Dermis microvascular lymphatic vessel endothelial cell (primary cell): ENCODE data around the gene IQGAP3. TPM values are rescaled to one million over a fixed set of nuclear protein-coding genes. Genes with fewer than 3 reads are reported as not detected.

Source experiments
- DNase-seq, 2 donors: peaks; one replicate each; pipeline versions ENCODE4 v3.0.0 to v3.0.0-alpha.2; 2010; ENCODE audit warnings: low read depth in 2 of 2
- total RNA-seq: library from RNA; depleted of rRNA; stranded (reverse); fragments of >200 nt; gene quantifications from 2 replicates; pipeline ENCODE4 v1.2.1, GENCODE V29; 2014

IQGAP3 gene
- total RNA-seq, 1 donor from 2014 or later: 12.8 TPM

DNA sequence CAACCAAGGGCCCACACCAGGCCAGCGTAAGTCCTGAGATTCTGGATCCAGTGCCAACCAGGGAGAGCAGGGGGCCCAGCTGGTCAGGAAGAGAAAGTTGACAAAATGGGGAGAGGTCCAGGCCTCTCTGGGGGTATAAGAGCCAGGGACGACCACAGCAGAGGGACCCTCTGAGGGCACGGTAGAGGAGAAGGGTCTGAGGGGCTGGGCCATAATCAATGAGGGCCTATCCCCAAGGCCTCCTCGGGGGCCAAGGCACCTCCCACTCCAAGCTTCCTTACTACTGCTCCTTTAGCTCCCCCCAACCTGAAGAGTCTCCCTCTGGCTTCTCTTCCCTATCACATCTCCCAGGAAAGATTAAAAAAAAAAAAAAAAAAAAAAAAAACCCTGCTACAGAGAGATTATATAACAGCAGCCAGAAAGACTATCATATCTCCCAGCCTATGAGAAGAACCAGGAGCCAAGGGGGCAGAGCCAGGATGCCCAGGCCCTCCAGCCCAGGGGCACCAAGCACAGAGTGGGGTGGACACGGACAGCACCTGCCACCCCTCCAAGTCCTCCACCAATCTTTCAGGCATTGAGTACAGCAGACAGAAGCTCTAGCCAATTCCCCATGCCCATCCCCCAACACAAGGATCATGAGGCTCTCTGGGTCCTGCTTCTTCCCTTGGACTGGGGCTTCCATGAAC, 74.5 kb downstream of the IQGAP3 start:
- DNase-seq: no peak

DNA sequence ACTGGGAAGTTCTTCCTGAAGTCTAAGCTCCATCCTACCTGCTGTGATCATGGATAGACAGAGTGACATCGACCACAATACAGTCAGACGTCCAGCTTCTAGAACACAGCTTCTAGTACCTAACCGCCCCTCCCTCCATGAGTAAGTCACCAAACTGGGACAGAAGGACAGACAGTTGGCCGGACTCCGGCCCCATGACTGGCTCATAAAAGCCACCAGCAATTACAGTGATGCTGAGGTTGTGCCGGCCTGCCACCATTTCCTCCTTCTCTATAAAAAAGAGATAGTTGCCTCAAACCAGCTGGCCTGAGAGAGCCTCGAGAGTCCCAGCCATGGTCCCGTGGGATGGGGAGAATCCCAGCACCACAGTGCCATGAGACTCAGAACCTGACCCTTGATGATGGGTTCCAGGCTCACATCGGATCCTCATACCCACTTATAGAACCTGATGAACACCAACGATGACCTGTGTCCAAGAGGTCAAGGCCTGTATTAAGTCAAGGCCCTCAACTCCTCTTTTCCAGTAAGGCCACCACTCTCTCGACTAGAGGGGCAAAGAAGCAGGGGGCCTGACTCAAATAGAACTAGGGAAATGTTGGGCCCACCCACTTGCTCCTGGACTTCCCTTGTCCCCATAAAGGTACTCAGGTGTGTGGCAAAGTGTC, 75.2 kb downstream of the IQGAP3 start:
- no peak for DNase-seq

DNA sequence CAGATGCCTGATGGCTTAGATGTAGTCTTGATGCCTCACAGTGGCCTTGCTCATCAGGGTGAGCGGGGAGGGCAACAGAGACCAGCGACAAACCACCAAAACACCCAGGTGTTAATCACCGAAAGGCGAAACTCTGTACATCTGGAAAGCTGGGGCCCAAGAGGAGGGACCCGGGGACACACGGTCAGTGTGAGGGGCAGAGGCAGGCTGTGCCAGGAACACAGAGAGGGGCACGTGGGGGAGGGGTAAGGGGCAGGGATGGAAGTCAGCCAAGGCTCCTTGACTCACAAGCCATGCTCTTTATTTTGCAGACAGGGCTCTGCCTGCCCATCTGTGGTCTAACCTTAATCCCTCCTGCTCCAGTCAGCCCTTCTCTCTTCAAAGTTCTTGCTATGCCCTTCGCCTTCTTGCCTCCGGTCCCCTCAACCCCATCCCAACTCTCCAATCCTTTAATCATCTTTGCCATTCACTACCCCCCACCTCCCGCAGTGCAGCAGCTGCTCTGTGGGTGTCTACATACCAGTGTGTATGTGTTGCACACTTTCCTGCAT, 76.1 kb downstream of the IQGAP3 start:
- no peak for DNase-seq

DNA sequence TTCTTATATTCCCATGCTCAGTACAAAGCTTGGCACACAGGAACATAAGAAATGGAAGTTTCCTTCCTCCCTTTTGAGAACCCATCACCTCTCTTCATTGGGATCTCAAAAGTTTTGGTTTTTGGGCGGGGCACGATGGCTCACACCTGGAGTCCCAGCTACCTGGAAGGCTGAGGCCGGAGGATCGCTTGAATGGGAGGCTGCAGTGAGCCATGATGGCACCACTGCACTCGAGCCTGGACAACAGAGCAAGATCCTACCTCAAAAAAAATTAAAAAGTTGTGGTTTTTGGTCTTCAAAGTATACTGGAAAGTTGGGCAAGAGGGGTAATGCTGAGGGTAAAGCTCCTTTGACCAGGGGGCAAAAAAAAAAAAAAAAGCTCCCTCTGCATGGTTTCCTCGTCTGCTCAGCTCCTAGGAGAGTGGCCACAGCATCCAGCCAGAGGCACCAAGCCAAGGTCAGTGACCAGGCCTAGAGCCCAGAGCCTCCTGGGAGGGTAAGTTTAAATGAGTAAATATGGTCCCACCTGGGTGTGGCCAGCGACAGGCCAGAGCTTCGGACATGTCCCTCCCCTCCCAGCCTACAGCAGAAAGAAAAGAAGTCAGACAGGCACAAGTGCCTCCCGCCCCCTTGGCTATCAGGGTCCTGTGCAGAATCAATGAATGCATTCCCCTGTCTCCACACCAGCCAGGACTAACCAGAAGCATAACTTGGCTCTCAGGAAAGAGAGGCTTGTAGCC, 76.8 kb downstream of the IQGAP3 start:
- DNase-seq: no peak

DNA sequence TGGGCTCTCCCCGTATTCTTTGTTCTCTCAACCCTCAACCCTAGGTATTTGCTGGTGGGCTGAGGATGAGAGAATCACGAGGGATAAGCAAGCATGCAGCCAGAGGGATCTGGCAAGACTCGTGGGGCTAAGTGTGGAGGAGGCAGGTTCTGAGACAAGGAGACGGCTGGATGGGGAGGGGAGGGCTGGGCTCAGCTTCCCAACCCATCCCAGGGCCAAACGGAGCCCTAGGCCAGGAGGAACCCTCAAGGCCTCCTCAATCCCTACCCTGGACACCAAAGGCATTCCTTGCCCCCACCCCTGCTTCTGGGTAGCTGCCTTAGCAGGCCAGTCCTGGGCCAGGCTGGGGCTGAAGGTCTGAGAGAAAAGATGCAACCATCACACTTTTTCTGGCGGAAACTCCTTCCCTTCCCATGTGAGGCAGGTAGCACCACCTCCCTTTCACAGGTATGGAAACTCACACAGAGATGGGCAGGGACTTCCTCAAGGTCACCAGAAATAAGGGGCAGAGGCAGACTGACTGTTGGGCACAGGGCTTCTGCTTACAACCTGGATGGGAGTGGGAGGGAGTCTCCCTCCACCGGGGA, 78.0 kb downstream of the IQGAP3 start:
- no peak for DNase-seq

DNA sequence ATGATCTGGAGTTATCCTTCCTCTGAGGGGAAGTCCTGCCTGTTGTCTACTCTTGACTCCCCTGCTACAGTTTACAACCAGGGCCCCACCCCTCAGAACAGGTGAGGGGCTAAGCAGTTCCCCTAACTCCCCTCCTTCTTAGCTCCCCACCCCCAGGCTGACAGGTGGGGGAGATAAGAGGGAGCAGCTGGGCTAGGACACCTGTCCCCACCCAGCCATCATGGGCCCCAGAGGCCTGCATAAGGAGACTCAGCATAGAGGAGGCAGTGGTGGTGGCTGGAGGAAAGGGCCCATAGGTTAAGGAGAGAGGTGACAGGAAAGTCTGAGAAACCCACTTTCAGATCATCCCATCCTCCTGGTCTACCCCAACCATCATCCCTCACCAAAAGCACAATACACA, 78.6 kb downstream of the IQGAP3 start:
- no peak for DNase-seq

DNA sequence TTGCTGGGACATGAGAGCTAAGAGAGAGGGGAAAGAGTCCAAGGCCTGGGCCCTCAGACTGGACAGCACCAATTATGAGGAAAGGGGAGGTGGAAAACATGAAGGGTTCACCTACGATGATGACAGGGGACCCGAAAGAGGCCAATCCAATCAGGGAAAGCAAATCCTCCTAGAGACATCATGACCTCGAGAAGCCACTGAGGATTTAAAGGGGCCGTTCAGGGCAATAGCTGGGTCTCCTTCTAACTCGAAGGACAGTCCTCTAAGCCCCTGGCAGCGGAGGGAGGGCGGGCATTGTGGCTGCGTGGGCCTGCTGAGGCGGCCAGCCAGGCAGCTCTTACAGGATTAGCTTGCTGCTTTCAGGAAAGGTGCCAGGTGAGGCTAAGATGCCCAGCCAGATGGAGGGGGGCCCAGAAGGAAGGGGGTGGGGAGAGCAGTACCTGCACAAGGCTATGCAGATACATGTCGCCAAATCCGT, 79.2 kb downstream of the IQGAP3 start:
- DNase-seq: no peak

DNA sequence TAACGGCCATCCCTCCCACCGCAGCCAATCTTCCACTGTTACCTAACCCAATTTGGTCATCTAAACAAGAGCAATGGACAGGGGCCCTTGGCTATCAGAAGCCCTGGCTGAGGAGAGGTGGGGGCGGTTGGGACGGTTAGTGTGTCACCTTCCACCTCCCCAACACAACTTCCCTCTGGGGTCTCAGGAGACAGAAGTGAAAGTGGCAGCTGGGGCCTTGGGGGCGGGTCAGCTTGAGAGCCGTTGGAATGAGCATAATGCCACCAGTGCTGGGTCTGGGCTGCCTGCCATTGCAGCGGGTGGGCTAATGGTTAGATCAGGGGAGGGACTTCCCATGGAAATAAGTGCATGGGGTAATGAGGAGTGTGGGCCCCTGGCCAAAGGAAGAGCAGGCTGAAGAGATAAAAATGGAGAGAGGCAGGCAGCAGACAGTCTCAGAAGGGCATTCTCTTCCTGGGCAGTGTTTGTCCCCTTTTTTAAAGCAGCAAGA, 79.7 kb downstream of the IQGAP3 start:
- peak in 1 of 2 donors; percentile 18 for DNase-seq

DNA sequence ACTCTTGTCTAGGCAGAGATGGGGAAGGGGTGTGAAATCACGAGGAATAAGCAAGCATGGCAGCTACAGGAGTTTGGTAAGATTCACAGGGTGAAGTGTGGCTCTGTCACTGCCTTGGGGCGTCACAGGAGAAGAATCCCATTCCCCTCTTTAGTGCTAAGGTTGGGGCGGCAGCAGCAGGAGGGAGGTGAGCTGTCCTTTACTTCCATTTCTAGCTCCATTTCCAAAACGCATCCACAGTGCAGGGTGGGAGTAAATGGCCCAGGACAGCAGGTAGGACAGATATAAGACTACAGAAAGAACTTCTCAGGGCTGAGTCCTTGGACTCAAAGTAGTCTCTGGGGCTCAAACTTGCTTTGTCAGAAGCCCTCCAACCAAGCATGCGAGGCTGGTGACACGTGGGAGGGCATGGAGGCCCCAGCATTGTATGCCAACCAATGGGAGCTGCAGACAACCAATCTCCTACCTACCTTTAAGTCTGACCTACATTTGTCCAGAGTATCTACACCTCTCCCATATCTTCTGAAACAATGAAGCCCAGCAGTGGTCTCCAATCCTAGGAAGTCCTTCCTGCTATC, 80.3 kb downstream of the IQGAP3 start:
- no peak for DNase-seq

DNA sequence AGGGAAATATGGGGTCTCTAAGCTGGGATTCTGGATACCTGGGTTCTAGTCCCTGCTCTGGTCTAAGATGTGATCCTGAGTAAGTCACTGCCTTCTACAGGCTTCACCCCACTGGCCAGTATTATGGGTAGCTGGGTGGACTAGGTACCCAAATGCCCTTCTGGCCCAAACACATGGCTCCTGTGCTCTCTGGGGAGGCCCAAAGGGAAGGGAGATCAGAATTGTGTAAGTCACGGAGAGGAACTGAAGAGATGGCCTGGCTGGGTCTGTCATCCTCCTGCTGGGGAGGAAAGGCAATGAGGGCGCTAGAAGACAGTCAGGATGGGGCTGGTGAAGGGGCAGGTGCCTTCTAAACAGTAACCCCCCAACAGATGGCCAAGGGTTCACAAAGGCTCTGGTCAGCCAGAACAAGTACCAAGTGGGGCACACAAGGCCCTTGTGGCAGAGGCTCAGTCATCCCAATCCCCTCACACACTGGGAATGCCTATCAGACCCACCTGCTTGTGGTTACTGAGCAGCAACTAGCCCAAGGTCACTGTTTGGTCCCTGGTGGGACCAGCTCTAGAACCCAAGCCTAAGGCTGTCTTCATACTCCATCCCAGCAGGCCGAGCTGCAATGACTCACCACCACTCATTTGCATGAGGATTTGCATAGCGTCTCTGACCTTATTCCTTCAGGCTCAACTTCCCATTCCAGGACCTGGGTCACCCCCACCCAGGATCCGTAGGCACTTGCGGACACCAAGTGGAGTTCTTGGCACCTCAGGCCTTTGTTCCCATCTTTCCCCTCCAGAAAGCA, 81.0 kb downstream of the IQGAP3 start:
- no peak for DNase-seq

DNA sequence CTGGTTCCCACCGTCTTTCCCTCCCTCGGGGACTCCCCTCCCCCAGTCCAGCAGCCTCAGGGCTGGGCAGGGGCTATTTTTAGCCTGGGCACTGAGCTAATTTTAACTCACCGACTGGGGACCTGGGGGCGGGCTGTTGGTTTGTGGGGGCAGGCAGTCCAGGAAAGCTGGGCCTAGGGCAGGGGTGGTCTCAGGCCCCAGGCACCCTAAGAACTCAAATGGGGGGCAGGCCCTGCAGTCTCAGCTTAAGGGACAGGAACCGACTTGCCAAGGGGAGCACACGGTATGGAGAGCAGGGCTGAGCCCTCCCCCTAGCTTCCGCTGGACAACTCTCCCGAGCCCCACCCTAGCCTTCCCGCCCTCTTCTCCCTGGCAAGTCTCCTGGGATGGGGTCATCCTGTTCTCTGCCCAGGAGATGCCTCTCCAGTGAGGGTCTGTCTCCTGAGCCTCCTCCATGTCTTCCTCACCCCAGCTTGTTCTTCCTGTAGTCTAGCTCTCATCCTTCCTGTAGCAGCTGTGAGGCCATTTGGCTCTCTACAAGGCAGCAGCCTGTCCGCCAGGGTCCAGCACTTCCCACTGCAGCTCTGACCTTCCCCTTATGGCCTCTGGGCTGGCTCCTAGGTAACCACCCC, 81.8 kb downstream of the IQGAP3 start:
- peak in 1 of 2 donors; percentile 53 for DNase-seq

DNA sequence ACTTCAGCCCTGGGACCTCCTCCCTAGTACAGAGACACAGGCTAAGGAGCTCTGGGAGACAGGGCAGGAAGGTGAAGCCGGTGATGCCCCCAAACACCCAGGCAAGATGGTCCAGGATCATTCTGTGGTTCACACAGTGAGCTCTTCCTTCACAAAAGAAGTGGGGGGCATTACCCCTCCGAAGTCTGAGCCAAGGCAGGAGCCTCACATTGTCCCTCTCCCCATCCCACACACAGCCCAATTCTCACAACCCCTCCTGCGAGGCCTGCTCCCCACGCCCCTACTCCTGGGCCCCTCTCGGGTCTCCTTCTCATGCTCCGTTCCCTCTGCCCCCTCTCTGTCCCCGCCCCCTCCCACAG, 82.5 kb downstream of the IQGAP3 start:
- DNase-seq: no peak

DNA sequence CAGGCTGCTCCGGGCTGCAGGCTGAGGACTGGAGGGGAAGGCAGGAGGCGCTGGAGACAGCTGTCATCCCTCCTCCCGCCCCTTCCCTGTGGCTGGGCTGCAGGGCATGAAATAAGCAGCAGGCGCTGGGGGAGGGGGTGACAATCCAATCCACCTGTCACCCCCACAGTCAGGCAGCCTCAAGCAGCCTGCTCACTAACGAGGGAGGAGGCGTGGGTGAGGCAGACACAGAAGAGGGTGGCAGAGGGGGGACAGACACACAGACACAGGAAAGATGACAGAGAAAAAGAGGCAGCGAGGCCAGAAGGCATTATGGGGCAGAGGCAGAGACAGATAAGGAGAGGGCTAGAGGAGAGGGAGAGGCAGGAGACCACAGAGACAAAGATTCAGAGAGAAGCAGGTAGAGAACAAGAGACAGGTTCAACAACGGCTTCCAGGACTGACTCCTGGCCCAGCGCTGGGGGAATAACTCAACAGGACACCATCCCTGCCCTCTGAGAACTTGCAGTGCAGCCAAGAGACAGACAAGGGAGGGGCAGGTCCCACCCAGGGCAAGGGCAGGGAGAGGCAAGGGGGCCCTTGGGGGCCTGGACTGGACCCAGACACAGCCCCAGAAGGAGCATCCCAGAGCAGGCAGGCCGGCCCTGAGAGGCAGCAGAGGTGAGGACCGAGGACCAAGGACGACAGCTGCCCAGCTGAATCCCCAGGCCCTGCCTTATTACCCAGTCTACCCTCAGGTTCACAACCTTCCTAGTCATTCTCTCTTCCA, 83.0 kb downstream of the IQGAP3 start:
- DNase-seq: peak in 1 of 2 donors; percentile 28

DNA sequence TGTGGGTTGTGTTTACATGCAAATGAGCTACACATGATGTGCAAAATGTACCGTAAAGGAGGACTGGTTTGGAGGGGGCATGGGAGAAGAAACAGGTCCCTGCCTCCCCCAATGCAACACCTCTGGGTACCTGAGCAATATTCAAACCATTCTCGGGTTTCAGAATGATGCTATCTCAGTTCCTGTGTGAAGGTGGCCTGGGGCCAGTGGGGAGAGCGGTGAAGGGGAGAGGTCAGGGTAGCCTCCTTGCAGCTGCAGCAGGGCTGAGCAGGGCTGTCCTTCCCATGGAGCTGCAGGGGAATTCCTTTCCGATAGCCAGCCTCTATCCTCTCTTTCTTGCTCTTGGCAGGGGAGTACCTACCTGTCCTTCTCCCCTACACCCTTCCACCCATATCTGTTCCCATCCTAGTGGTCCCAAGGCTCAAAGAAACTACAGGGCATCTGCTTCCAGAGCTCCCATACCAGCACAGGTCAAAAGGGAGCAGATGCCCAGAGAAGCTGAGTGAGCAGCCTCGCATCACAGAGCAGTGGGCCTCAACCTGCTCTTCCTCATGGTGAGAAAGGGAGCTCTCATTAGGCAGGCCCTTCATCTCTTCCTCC, 83.7 kb downstream of the IQGAP3 start:
- DNase-seq: no peak

DNA sequence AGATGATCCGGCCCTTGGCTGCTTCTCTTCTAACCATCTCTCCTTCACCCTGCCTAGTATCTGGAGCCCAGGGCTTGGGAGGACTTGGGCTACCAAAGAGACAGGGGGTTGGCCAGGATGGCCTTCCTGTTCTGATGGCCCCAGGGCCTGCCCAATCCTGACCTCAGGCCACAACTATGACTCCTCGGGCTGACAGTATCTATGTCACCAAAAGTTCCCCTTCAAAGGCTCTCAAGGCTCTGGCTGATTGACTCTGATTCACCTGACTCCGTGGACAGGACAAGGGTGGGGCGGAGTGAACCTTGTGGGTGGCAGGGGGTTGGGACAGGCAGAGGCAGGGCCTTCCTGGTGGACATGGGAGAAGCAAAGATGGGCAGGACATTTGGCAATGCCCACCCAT, 84.5 kb downstream of the IQGAP3 start:
- DNase-seq: no peak

DNA sequence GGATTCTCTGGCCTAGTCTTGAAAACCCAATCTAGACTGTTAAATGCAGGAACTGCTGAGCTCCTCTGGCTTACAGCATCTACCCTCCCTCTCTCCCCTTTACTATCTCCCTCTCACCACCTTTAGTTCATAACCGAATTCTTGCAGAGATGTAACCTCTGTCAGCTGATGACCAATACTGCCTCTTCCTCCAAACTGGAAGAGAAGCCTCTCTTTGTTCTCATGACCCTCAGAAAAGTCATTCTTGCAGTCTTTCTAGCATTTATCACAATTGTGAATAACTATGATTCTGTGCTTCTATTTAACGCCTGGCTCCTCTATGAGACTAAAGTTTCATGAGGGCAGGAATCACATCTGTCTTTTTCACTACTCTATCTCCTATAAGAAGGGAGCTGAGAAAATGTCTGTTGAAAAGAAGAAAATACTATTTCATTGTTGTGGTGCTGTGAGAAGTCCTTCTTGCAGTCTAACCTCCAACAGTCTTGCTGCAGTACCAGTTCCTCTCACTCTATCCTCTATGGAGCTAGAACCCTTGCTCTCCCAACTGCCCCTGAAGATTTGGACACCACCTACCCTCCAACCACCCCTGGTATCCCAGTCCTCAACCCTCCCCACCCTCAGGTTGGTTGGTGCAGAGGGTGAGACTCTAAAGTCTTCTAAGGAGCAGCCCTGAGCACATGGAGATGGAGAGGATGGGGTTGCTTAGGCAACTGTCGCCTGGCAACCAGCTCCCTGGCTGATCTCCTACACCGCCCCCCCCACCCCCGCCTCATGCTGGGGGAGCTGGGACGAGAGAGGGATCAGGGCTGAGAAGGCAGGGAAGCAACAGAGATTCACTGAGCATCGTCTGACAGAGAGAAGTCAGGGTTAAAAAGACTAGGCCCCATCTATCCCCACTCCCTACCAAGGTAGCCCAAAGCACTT, 85.7 kb downstream of the IQGAP3 start:
- DNase-seq: no peak

DNA sequence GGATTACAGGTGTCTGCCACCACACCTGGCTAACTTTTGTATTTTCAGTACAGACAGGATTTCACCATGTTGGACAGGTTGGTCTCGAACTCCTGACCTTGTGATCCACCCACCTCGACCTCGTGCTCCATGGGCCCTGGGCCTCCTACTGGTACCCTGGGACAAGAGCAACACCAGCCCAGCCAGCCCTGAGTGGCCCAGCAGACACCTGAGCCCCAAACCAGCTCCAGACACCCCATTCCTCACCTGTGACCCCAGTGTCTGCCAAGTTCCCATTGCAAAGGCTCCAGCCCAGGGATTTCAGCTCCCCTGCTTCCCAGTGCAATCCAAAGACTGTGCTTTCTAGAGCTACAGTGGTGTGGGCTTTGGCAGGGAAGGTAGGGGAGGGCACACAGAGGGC, 86.4 kb downstream of the IQGAP3 start:
- no peak for DNase-seq
